GM10266 (cell line): ENCODE measurements around the gene ITGB5.

Source experiments
- DNase-seq: peaks from one replicate; pipeline ENCODE4 v3.0.0; 2012; ENCODE audit errors: extremely low spot score
- CTCF ChIP-seq: IDR thresholded peaks from 2 replicates; pipeline ENCODE4 v1.5.1; 2012; ENCODE audit warnings: mild to moderate bottlenecking, low read depth; ENCODE audit not compliant: control insufficient read depth, insufficient read depth; ENCODE audit errors: missing control alignments

ITGB5 gene

GRCh38 chr3:124812291-124813265, 74.6 kb downstream of the ITGB5 start:
- no peak for TF ChIP-seq CTCF
- no peak for DNase-seq

- no peak for TF ChIP-seq CTCF
- DNase-seq: no peak
Measured at GRCh38 chr3:124811436-124811835, 75.7 kb downstream of the ITGB5 start.

GRCh38 chr3:124810970-124811369, 76.2 kb downstream of the ITGB5 start:
- no peak for DNase-seq
- TF ChIP-seq CTCF: no peak

- no peak for DNase-seq
- no peak for TF ChIP-seq CTCF
Measured at GRCh38 chr3:124809039-124809438, 78.1 kb downstream of the ITGB5 start.

- no peak for TF ChIP-seq CTCF
- DNase-seq: no peak
Measured at GRCh38 chr3:124805671-124806070, 81.5 kb downstream of the ITGB5 start.

- DNase-seq: no peak
- no peak for TF ChIP-seq CTCF
Measured at GRCh38 chr3:124804875-124805274, 82.3 kb downstream of the ITGB5 start.

GRCh38 chr3:124802702-124803101, 84.5 kb downstream of the ITGB5 start:
- DNase-seq: no peak
- TF ChIP-seq CTCF: no peak
